GM18499 (cell line): Measurements from ENCODE around the gene HEPACAM.

Experiments
- ATAC-seq: cut with Tn5 transposase; IDR thresholded peaks from one replicate; pipeline ENCODE4 v1.9.1; 2021; ENCODE audit warnings: moderate number of reproducible peaks; ENCODE audit not compliant: insufficient read depth, unreplicated experiment

HEPACAM gene

GRCh38 chr11:124915541-124916369 lies 20.1 kb downstream of the HEPACAM start:
- no peak for ATAC-seq

- ATAC-seq: no peak
Observed at GRCh38 chr11:124902616-124903015, 33.2 kb downstream of the HEPACAM start.

GRCh38 chr11:124900464-124900863 lies 35.4 kb downstream of the HEPACAM start:
- no peak for ATAC-seq

GRCh38 chr11:124899383-124900145 lies 36.3 kb downstream of the HEPACAM start:
- no peak for ATAC-seq

- no peak for ATAC-seq
Observed at GRCh38 chr11:124898711-124899110, 37.1 kb downstream of the HEPACAM start.

GRCh38 chr11:124898263-124898680 lies 37.6 kb downstream of the HEPACAM start:
- ATAC-seq: no peak

- no peak for ATAC-seq
Observed at GRCh38 chr11:124897674-124898262, 38.1 kb downstream of the HEPACAM start, which contains the start of gene ROBO4. ROBO4 (minus strand) TSS chr11:124897865; CDS start chr11:124897795, 70 bp downstream.

GRCh38 chr11:124896821-124897391 lies 38.9 kb downstream of the HEPACAM start:
- no peak for ATAC-seq

GRCh38 chr11:124896071-124896750 lies 39.6 kb downstream of the HEPACAM start:
- ATAC-seq: no peak

- ATAC-seq: no peak
Observed at GRCh38 chr11:124895471-124895971, 40.3 kb downstream of the HEPACAM start.

- no peak for ATAC-seq
Observed at GRCh38 chr11:124894606-124895430, 41.0 kb downstream of the HEPACAM start.

- ATAC-seq: no peak
Observed at GRCh38 chr11:124893781-124894401, 42.0 kb downstream of the HEPACAM start.

GRCh38 chr11:124892750-124893454 lies 42.9 kb downstream of the HEPACAM start:
- no peak for ATAC-seq

- ATAC-seq: no peak
Observed at GRCh38 chr11:124892146-124892545, 43.7 kb downstream of the HEPACAM start.

GRCh38 chr11:124891373-124891861 lies 44.4 kb downstream of the HEPACAM start:
- ATAC-seq: no peak

- ATAC-seq: no peak
Observed at GRCh38 chr11:124890683-124891372, 45.0 kb downstream of the HEPACAM start.

GRCh38 chr11:124890151-124890550 lies 45.7 kb downstream of the HEPACAM start:
- ATAC-seq: no peak
